Measurements from ENCODE around the gene SCP2.

Gene SCP2

DNA sequence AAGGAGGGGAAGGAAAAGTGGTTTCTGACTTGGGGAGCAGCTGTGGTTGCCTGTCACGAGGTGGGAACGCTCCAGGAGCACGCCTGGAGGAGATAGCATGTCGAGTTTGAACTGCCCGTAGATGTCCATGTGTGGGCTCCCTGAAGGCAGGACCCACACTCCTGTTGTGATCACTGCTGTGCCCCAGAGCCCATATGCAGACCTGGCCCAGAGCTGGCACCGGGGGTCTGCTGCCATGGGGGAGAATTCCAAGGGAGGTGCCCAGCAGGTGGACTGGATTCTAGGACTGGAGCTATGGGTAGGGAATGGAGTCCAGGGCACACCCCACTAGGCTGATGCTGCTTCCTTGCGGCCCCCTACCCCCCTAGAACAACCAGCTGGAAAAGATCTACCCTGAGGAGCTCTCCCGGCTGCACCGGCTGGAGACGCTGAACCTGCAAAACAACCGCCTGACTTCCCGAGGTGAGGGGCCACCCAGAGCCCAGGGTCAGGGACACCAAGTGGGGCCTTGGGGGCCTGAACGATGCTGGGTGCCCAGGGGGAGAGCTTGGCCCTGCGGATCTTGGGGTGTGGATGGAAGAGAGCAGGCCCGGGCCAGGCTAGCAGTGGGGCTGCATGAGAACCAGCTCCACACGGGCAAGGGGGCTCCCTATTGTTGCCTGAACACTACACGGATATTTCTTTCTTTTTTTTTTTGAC lies 144.2 kb downstream of the SCP2 start:
- no peak for TF ChIP-seq ZBTB7A (IDR thresholded peaks at IDR 0.05; ENCODE audit: low read depth)
- TF ChIP-seq TEAD4 (IDR thresholded peaks at IDR 0.05) = no peak
- no peak for TF ChIP-seq CEBPB (IDR thresholded peaks at IDR 0.05)
- TF ChIP-seq CREB1 (IDR thresholded peaks at IDR 0.05; ENCODE audit: low read depth) = no peak
- no peak for TF ChIP-seq EP300 (IDR thresholded peaks at IDR 0.05; ENCODE audit: borderline replicate concordance)
- TF ChIP-seq, protein P1, sequence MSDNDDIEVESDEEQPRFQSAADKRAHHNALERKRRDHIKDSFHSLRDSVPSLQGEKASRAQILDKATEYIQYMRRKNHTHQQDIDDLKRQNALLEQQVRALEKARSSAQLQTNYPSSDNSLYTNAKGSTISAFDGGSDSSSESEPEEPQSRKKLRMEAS (IDR thresholded peaks at IDR 0.05) = no peak
- TF ChIP-seq RAD21 (IDR thresholded peaks at IDR 0.05; ENCODE audit: low read depth) = no peak
- TF ChIP-seq FOXM1 (IDR thresholded peaks at IDR 0.05; ENCODE audit: borderline replicate concordance, low read depth) = no peak
- TF ChIP-seq YY1 (IDR thresholded peaks at IDR 0.05; ENCODE audit: low read depth) = no peak

DNA sequence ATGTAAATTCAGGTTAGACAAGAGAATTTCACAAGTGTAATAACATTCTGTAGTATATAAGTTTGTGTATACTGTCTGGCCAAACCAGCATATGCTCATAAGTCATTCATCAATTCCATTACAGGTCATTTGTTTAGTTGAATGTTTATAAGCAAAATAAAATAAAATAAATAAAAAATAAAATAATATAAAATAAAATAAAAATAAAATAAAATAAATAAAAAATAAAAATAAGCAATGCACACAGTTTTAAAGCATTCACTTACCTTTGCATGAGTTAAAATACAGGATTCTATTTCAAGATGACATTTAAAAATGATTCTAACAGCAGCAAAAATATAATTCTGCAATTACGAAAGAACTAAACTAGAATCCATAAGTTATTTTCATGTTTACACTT lies 144.8 kb downstream of the SCP2 start:
- TF ChIP-seq CEBPB (IDR thresholded peaks at IDR 0.05) = no peak
- no peak for TF ChIP-seq TCF12 (IDR thresholded peaks at IDR 0.05; ENCODE audit: low read depth)

DNA sequence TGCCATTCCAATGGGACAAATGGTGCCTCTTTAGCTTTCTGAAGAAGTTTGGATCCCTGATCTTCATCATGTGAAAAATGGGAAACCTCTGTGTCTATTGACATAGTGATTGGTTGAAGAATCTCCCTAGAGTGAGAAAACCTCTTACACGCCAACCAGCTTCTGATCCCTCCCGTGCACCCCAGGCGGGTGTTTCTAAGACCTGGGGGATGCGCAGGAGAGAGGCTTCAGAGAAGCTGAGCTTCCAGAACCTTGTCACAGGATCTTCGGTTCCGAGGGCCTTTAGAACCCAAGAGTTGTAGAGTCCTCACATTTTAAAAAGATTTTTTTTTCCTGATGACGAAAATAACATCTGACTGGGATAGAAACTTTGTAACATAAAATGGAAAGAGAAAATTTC lies 146.2 kb downstream of the SCP2 start:
- no peak for TF ChIP-seq YY1 (IDR thresholded peaks at IDR 0.05; ENCODE audit: low read depth)
- TF ChIP-seq NFIC (IDR thresholded peaks at IDR 0.05) = no peak
- no peak for TF ChIP-seq FOXM1 (IDR thresholded peaks at IDR 0.05; ENCODE audit: borderline replicate concordance, low read depth)
- no peak for TF ChIP-seq RAD21 (IDR thresholded peaks at IDR 0.05; ENCODE audit: low read depth)
- TF ChIP-seq, protein P1 (IDR thresholded peaks at IDR 0.05) = no peak
- TF ChIP-seq, protein P2, sequence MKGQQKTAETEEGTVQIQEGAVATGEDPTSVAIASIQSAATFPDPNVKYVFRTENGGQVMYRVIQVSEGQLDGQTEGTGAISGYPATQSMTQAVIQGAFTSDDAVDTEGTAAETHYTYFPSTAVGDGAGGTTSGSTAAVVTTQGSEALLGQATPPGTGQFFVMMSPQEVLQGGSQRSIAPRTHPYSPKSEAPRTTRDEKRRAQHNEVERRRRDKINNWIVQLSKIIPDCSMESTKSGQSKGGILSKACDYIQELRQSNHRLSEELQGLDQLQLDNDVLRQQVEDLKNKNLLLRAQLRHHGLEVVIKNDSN (IDR thresholded peaks at IDR 0.05) = no peak
- TF ChIP-seq TAF1 (IDR thresholded peaks at IDR 0.05; ENCODE audit: low read depth) = no peak
- TF ChIP-seq CREB1 (IDR thresholded peaks at IDR 0.05; ENCODE audit: low read depth) = no peak
- TF ChIP-seq, protein P3, sequence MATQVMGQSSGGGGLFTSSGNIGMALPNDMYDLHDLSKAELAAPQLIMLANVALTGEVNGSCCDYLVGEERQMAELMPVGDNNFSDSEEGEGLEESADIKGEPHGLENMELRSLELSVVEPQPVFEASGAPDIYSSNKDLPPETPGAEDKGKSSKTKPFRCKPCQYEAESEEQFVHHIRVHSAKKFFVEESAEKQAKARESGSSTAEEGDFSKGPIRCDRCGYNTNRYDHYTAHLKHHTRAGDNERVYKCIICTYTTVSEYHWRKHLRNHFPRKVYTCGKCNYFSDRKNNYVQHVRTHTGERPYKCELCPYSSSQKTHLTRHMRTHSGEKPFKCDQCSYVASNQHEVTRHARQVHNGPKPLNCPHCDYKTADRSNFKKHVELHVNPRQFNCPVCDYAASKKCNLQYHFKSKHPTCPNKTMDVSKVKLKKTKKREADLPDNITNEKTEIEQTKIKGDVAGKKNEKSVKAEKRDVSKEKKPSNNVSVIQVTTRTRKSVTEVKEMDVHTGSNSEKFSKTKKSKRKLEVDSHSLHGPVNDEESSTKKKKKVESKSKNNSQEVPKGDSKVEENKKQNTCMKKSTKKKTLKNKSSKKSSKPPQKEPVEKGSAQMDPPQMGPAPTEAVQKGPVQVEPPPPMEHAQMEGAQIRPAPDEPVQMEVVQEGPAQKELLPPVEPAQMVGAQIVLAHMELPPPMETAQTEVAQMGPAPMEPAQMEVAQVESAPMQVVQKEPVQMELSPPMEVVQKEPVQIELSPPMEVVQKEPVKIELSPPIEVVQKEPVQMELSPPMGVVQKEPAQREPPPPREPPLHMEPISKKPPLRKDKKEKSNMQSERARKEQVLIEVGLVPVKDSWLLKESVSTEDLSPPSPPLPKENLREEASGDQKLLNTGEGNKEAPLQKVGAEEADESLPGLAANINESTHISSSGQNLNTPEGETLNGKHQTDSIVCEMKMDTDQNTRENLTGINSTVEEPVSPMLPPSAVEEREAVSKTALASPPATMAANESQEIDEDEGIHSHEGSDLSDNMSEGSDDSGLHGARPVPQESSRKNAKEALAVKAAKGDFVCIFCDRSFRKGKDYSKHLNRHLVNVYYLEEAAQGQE (IDR thresholded peaks at IDR 0.05; ENCODE audit: low read depth) = no peak
- TF ChIP-seq ZBTB7A (IDR thresholded peaks at IDR 0.05; ENCODE audit: low read depth) = no peak
- no peak for TF ChIP-seq EP300 (IDR thresholded peaks at IDR 0.05; ENCODE audit: borderline replicate concordance)
- TF ChIP-seq CEBPB (IDR thresholded peaks at IDR 0.05) = no peak
- TF ChIP-seq TEAD4 (IDR thresholded peaks at IDR 0.05) = no peak
- no peak for TF ChIP-seq TCF12 (IDR thresholded peaks at IDR 0.05; ENCODE audit: low read depth)
- no peak for TF ChIP-seq EGR1 (IDR thresholded peaks at IDR 0.05)

DNA sequence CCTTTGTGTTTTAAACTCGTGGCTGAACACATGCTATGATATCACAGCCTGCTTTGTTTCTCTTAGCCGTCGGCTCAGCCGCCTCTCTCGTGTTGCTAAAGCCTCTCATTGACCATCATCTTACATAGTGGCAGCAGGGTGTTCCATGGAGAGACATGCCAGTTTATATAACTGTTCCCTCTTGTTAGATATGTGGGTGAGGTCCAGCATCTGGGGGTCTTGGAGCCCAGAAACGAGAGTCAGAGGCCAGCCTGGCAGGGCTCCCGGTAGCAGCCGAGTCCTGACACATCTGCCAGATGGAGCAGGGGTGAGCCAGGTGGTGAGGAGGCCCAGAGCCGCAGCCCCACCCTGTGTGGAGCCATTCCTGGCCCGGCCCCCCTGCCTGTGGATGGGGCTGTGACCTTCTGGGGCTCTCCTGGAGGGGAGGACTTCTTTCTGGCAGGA lies 146.8 kb downstream of the SCP2 start:
- TF ChIP-seq FOXM1 (IDR thresholded peaks at IDR 0.05; ENCODE audit: borderline replicate concordance, low read depth) = no peak
- no peak for TF ChIP-seq EP300 (IDR thresholded peaks at IDR 0.05; ENCODE audit: borderline replicate concordance)
- TF ChIP-seq TAF1 (IDR thresholded peaks at IDR 0.05; ENCODE audit: low read depth) = no peak
- TF ChIP-seq CEBPB (IDR thresholded peaks at IDR 0.05) = no peak
- no peak for TF ChIP-seq TCF12 (IDR thresholded peaks at IDR 0.05; ENCODE audit: low read depth)
- TF ChIP-seq RAD21 (IDR thresholded peaks at IDR 0.05; ENCODE audit: low read depth) = no peak
- no peak for TF ChIP-seq EGR1 (IDR thresholded peaks at IDR 0.05)
- TF ChIP-seq NFIC (IDR thresholded peaks at IDR 0.05) = no peak
- TF ChIP-seq, protein P1 (IDR thresholded peaks at IDR 0.05) = no peak
- TF ChIP-seq CREB1 (IDR thresholded peaks at IDR 0.05; ENCODE audit: low read depth) = no peak
- TF ChIP-seq YY1 (IDR thresholded peaks at IDR 0.05; ENCODE audit: low read depth) = no peak
- TF ChIP-seq, protein P3 (IDR thresholded peaks at IDR 0.05; ENCODE audit: low read depth) = no peak
- TF ChIP-seq ZBTB7A (IDR thresholded peaks at IDR 0.05; ENCODE audit: low read depth) = no peak

DNA sequence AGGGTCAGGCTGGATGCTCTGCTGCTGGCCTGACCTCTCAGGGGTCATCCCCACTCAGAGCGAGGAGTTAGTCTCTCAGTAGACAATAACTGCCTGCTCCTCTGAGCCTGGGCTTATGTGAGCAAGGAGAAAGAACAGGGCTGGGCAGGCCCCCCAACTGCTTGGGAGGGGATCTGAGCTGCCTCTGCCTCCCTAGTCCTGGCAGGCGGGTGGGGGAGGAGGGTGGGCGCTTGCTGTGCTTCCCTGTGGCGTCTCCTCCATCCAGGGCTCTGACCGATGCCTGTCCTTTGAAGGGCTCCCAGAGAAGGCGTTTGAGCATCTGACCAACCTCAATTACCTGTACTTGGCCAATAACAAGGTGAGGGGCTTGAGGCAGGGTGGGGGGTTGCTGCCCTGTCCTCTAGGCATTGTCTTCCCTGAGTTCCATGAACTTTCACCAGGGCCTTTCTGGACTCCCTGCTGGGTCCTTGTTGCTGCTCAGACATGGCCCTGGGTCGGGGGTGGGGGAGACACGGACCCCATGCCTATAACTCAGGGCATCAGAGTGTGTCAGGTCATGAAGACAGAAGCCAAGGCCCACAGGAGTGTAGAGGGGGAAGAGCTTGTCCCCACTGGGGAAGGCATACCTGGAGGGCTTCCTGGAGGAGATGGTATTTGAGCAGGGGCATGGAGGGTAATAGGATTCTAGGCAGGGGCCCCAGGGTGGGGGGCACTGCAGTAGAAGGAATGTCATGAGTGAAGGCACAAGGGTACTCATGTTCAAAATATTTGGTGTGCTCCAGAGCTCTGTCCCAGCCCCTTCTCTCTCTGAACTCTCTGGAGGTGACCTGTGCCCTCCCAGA lies 147.5 kb downstream of the SCP2 start:
- no peak for TF ChIP-seq ZBTB7A (IDR thresholded peaks at IDR 0.05; ENCODE audit: low read depth)
- TF ChIP-seq NFIC (IDR thresholded peaks at IDR 0.05) = no peak
- no peak for TF ChIP-seq RAD21 (IDR thresholded peaks at IDR 0.05; ENCODE audit: low read depth)
- TF ChIP-seq TCF12 (IDR thresholded peaks at IDR 0.05; ENCODE audit: low read depth) = no peak
- TF ChIP-seq CEBPB (IDR thresholded peaks at IDR 0.05) = no peak
- no peak for TF ChIP-seq CREB1 (IDR thresholded peaks at IDR 0.05; ENCODE audit: low read depth)
- TF ChIP-seq EGR1 (IDR thresholded peaks at IDR 0.05) = no peak
- TF ChIP-seq TEAD4 (IDR thresholded peaks at IDR 0.05) = no peak
- TF ChIP-seq EP300 (IDR thresholded peaks at IDR 0.05; ENCODE audit: borderline replicate concordance) = no peak
- no peak for TF ChIP-seq TAF1 (IDR thresholded peaks at IDR 0.05; ENCODE audit: low read depth)
- TF ChIP-seq, protein P1 (IDR thresholded peaks at IDR 0.05) = no peak
- TF ChIP-seq YY1 (IDR thresholded peaks at IDR 0.05; ENCODE audit: low read depth) = no peak
- TF ChIP-seq, protein P3 (IDR thresholded peaks at IDR 0.05; ENCODE audit: low read depth) = no peak
- no peak for TF ChIP-seq FOXM1 (IDR thresholded peaks at IDR 0.05; ENCODE audit: borderline replicate concordance, low read depth)
- TF ChIP-seq, protein P2 (IDR thresholded peaks at IDR 0.05) = no peak

All from Ishikawa (cell line).